PFSK-1 (cell line): ENCODE data around the gene ADGRB2.

Source experiments
- FOXP2 ChIP-seq: optimal IDR thresholded peaks from 2 replicates; pipeline ENCODE3; 2011; ENCODE audit warnings: borderline replicate concordance, control low read depth, inconsistent platforms; ENCODE audit not compliant: insufficient read depth; ENCODE audit errors: extremely low read length, extremely low read depth
- POLR2AphosphoS5 ChIP-seq: IDR thresholded peaks from 2 replicates; pipeline ENCODE4 v1.6.1; 2012; ENCODE audit warnings: low read depth, mild to moderate bottlenecking, control low read depth, low read length, moderate library complexity
- SIN3A ChIP-seq: IDR thresholded peaks from 2 replicates; pipeline ENCODE4 v1.6.1; 2012; ENCODE audit warnings: mild to moderate bottlenecking, low read length, moderate library complexity, borderline replicate concordance; ENCODE audit not compliant: insufficient read depth
- TAF1 ChIP-seq: IDR thresholded peaks from 2 replicates; pipeline ENCODE4 v1.6.1; 2012; ENCODE audit warnings: low read length, control low read depth, borderline replicate concordance; ENCODE audit not compliant: insufficient read depth
- TF ChIP-seq, protein P1 (sequence below), 2 experiments: IDR thresholded peaks; 2 replicates each; pipeline versions ENCODE4 v1.6.1 to v1.8.0; 2011 to 2012; ENCODE audit warnings: low read depth in 2 of 2, low read length in 2 of 2, control low read depth in 1 of 2, inconsistent platforms in 1 of 2, mild to moderate bottlenecking in 1 of 2, moderate library complexity in 1 of 2; ENCODE audit not compliant: insufficient read depth in 1 of 2

The ADGRB2 gene

DNA sequence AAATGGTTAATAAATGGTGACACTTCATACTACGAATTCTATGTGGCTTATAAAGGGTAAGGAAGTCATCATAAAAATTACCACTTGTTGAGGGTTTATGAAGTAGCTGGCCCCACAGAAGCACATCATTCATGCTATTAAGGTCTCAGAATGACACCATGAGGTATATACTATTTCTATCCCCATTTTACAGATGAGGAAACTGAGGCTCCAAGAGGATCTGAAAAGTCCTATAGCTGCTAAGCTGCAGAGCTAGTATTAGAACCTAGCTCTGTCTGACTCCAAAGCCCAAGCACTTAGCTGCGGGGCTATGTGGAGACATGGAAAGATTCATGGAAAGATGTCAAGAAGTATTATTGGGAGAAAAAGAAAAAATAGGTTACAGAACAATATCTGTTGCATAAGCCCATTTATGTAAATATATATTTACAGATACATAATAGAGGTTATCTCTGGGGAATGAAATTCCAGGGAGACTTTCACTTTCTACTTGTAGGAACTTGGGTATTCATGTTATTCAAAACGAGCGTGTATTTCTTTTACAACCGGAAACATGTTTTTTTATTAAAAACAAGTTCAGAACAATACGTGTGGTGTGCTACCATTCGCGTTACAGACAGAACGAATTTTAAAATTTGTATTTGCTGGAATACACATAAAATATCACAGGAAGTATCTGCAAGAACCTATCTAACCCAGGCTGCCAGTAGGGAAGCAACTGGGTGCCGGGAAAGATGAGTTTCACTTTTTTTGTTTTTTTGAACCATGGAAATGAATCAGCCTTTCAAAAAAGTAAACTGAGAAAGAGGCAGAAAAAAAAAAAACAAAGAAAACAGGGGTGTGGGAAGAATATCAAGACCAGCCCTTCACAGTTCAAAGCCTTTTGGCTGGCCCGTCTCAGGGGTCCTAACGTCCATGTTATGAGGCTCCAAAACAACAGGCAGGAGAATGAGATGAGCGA is 38.3 kb upstream of the ADGRB2 start:
- TF ChIP-seq SIN3A = no peak
- no peak for TF ChIP-seq POLR2AphosphoS5
- TF ChIP-seq, protein P1, sequence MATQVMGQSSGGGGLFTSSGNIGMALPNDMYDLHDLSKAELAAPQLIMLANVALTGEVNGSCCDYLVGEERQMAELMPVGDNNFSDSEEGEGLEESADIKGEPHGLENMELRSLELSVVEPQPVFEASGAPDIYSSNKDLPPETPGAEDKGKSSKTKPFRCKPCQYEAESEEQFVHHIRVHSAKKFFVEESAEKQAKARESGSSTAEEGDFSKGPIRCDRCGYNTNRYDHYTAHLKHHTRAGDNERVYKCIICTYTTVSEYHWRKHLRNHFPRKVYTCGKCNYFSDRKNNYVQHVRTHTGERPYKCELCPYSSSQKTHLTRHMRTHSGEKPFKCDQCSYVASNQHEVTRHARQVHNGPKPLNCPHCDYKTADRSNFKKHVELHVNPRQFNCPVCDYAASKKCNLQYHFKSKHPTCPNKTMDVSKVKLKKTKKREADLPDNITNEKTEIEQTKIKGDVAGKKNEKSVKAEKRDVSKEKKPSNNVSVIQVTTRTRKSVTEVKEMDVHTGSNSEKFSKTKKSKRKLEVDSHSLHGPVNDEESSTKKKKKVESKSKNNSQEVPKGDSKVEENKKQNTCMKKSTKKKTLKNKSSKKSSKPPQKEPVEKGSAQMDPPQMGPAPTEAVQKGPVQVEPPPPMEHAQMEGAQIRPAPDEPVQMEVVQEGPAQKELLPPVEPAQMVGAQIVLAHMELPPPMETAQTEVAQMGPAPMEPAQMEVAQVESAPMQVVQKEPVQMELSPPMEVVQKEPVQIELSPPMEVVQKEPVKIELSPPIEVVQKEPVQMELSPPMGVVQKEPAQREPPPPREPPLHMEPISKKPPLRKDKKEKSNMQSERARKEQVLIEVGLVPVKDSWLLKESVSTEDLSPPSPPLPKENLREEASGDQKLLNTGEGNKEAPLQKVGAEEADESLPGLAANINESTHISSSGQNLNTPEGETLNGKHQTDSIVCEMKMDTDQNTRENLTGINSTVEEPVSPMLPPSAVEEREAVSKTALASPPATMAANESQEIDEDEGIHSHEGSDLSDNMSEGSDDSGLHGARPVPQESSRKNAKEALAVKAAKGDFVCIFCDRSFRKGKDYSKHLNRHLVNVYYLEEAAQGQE (IDR thresholded peaks at IDR 0.05; ENCODE audit: insufficient read depth in 1 of 2, low read depth in 2 of 2, low read length in 2 of 2) = no peak
- TF ChIP-seq TAF1 = no peak
- TF ChIP-seq FOXP2 = no peak

DNA sequence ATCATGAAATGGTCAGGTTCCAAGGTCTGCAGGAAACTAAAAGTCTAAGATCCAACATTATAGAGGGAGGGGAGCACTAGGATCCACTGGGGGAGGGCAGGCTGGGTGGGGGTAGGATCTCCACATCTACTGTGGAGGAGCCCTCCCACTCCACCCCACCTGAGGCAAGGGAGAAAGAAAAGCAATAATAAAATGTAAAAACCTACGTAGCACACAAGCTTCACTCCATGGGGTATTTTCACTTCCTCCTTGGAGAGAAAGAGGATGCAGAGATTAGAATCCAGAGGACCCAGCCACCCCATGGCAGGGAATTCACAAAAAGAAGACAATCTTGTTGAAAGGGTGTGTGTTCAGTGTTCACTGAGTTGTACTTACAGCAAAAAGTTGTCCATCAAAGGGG is 37.3 kb upstream of the ADGRB2 start:
- TF ChIP-seq, protein P1 (IDR thresholded peaks at IDR 0.05; ENCODE audit: insufficient read depth in 1 of 2, low read depth in 2 of 2, low read length in 2 of 2) = no peak
- TF ChIP-seq TAF1 = no peak
- no peak for TF ChIP-seq FOXP2
- TF ChIP-seq POLR2AphosphoS5 = no peak
- no peak for TF ChIP-seq SIN3A

DNA sequence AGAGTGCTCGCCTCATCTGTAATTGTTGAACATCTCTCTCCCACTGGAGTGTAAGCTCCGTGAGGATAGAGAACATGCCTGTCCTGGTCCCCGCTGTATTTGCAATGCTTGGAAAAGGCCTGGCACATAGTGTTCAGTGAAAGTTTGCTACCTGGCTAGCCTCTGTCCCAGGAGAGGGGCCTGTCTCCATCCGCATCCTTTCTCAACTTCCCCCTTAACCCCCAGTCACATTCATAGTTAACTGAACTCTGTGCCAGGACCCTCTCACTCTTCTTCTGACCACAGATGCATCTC is 36.5 kb upstream of the ADGRB2 start:
- no peak for TF ChIP-seq SIN3A
- TF ChIP-seq, protein P1 (IDR thresholded peaks at IDR 0.05; ENCODE audit: insufficient read depth in 1 of 2, low read depth in 2 of 2, low read length in 2 of 2) = no peak
- TF ChIP-seq FOXP2 = no peak
- TF ChIP-seq POLR2AphosphoS5 = no peak

DNA sequence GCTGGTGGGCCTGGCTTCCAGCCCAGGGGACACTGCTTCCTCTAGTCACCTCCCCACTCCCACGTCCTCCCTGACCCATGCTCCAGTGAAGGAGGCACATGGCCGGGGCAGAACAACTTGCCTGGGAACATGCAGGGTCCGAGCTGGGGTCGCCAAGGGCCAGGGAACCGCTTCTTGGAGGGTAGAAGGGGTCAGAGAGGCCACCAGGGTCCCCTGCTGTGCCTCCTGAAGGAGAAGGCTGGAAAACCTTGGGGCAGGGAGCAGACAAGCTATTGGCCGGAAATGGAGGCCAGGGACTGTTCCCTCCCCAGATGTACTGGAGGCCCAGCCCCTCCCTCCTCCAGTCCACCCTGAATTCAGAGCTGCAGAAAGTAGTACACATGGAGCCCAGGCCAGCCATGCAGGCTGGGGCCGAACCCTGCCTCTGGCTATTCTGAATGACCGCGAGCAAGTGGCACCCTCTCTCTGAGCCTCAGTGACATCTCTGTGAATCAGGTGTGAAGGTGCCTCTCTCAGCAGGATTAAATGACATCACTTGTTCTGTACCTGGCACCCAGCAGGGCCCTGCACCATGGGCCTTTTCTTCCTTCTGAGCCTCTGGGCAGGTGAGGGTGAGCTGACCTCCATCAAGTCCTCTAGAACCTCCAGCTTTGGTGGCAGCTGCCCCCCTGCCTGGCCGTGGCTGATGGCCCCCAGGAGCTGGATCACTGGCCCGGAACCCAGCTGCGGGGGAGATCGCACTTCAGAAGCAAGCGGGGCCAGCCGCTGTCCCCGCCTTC is 35.9 kb upstream of the ADGRB2 start:
- TF ChIP-seq SIN3A (no peak), POLR2AphosphoS5 (no peak), FOXP2 (peak; percentile 26), TAF1 (no peak)
- TF ChIP-seq, protein P1 (IDR thresholded peaks at IDR 0.05; ENCODE audit: insufficient read depth in 1 of 2, low read depth in 2 of 2, low read length in 2 of 2) = no peak
